Erythroblast (primary cell): ENCODE data around the gene PPP2R5B.

ENCODE experiments used
- GATA1 ChIP-seq: IDR thresholded peaks from 2 replicates; pipeline ENCODE4 v1.6.1; 2011; ENCODE audit warnings: low read depth, mild to moderate bottlenecking, control low read depth, low read length, moderate library complexity
- POLR2A ChIP-seq: IDR thresholded peaks from 2 replicates; pipeline ENCODE4 v1.6.1; 2011; ENCODE audit warnings: mild to moderate bottlenecking, low read length

GRCh38 chr11:64881476-64881875 is 43.0 kb upstream of the PPP2R5B start:
- no peak for TF ChIP-seq POLR2A
- TF ChIP-seq GATA1: no peak
